ENCODE data around the gene CHRNA4.

The CHRNA4 gene

DNA sequence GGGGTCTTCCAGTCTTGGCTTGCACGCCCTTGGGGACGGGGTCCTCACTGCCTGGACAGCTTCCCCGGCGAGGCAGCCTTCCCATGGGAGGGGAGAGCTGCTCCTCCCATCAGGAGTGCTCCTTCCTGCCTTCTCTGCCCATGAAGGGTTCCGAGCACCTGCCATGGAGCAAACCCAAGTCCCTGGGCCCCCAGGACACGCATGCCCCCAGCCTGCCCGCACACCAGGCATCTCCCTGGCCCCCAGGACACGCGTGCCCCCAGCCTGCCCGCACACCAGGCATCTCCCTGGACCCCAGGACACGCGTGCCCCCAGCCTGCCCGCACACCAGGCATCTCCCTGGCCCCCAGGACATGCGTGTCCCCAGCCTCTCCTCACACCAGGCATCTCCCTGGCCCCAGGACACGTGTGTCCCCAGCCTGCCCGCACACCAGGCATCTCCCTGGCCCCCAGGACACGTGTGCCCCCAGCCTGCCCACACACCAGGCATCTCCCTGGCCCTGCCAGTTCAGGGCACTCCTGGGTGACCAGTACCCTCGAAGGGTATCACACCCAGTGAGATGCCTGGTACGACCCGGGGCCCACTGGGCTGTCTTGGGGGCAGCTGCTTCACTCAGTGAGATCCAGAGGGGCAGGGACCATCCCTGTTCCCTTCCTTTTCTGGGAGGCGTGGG, 46.4 kb downstream of the CHRNA4 start:
- TF ChIP-seq LEF1 (IDR thresholded peaks at IDR 0.05; ENCODE audit: borderline replicate concordance) (no peak), BHLHE40 (IDR thresholded peaks at IDR 0.05; ENCODE audit: borderline replicate concordance) (no peak), NFRKB (IDR thresholded peaks at IDR 0.05) (no peak), ELF4 (IDR thresholded peaks at IDR 0.05) (no peak), FOXK2 (IDR thresholded peaks at IDR 0.05) (no peak), TARDBP (IDR thresholded peaks at IDR 0.05) (no peak), CTBP1 (IDR thresholded peaks at IDR 0.05; ENCODE audit: borderline replicate concordance) (no peak), SUZ12 (IDR thresholded peaks at IDR 0.05) (no peak), SP1 (IDR thresholded peaks at IDR 0.05) (no peak), FOXA1 (IDR thresholded peaks at IDR 0.05) (no peak), L3MBTL2 (conservative IDR thresholded peaks at IDR 0.05) (no peak), FOXM1 (IDR thresholded peaks at IDR 0.05; ENCODE audit: borderline replicate concordance) (no peak)
- TF ChIP-seq, protein P1, sequence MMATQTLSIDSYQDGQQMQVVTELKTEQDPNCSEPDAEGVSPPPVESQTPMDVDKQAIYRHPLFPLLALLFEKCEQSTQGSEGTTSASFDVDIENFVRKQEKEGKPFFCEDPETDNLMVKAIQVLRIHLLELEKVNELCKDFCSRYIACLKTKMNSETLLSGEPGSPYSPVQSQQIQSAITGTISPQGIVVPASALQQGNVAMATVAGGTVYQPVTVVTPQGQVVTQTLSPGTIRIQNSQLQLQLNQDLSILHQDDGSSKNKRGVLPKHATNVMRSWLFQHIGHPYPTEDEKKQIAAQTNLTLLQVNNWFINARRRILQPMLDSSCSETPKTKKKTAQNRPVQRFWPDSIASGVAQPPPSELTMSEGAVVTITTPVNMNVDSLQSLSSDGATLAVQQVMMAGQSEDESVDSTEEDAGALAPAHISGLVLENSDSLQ (IDR thresholded peaks at IDR 0.05): no peak
- ChIA-PET POLR2A (no interaction called here), CTCF (no interaction called here)
- no peak for DNase-seq (ENCODE audit: extremely low spot score)

DNA sequence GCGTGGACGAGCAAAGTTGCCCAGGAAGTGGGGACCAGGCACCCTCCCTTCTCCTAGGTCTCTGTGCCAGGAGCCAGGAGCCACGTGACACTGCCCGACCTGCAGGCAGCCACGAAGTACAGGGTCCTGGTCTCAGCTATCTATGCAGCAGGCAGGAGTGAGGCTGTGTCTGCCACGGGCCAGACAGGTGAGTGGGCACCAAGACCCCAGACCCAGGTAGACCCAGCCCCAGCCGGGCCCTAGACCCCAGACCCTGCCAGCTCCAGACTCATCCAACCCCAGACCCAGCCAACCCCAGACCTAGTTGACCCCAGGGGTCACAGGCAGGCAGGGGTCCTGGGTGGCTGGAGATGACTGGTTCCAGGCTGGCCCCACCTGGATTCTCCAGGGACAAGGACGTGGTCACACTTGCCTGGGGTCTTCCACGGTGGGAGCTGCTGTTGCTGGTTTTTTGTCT, 47.1 kb downstream of the CHRNA4 start:
- no peak for DNase-seq (ENCODE audit: extremely low spot score)
- ChIA-PET POLR2A (no interaction called here), CTCF (interaction anchor here (1.0 kb wide), 1 partner anchor 67 kb away, joined by 3 read pairs; no protein-coding TSS in a partner anchor)
- TF ChIP-seq SP1 (IDR thresholded peaks at IDR 0.05) (no peak), HDGF (IDR thresholded peaks at IDR 0.05; ENCODE audit: borderline replicate concordance) (no peak), ZNF384 (IDR thresholded peaks at IDR 0.05) (no peak), SUZ12 (IDR thresholded peaks at IDR 0.05) (no peak), BHLHE40 (IDR thresholded peaks at IDR 0.05; ENCODE audit: borderline replicate concordance) (no peak), TARDBP (IDR thresholded peaks at IDR 0.05) (no peak), NFRKB (IDR thresholded peaks at IDR 0.05) (no peak), ELF4 (IDR thresholded peaks at IDR 0.05) (no peak), FOXA1 (IDR thresholded peaks at IDR 0.05) (no peak), CTBP1 (IDR thresholded peaks at IDR 0.05; ENCODE audit: borderline replicate concordance) (no peak)
- TF ChIP-seq, protein P1 (IDR thresholded peaks at IDR 0.05): no peak

DNA sequence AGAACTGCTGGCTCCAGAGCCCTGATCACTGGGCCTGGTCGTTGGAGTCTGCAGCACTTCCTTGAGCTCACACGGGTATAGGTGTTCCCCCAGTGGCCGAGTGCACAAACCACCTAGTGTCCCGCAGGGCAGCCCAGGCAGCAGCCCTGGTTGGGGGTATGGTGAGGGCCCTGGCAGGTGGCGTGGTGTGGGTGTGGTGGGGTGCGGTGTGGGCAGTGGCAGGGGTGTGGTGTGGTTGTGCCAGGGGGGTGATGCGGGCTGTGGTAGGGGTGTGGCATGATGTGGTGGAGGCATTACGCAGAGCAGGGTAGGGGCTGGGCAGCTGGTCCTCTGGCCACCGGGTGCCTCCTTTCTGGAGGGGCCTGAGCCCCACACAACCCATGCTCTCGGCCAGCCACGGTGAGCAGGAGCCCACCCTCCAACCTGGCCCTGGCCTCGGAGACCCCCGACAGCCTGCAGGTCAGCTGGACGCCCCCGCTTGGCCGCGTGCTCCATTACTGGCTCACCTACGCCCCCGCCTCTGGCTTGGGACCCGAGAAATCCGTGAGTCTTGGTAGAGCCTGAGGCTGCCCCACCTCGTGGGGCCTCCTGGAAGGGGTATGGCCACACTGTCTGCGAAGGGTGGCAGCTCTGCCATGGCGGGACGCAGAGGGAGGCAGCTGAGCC, 47.7 kb downstream of the CHRNA4 start:
- CTCF ChIA-PET: interaction anchor here (1.0 kb wide), 1 partner anchor 68 kb away, joined by 3 read pairs; no protein-coding TSS in a partner anchor
- no peak for DNase-seq (ENCODE audit: extremely low spot score)

DNA sequence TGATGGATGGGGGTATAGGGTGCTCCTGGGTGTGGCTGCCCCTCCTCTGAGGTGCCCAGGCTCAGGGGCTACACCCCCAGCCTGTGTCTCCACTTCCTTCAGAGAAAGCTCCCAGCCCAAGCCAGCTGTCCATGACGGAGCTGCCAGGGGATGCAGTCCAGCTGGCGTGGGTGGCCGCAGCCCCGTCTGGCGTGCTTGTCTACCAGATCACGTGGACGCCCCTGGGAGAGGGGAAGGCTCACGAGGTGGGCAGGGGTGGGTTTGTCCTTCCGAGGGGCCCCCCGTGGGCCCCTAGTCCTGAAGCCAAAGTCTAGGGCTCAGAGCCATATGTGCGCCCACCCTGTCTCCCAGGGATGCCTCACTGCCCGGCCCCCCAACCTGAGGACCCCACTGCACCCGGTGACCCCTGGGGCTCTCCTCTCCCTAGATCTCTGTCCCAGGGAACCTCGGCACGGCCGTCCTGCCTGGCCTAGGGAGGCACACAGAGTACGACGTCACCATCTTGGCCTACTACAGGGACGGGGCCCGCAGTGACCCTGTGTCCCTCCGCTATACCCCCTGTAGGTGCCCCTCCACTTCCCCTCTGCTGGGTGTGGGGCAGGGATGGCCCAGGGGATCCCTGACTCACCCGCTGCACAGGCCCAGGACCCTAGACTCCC, 48.3 kb downstream of the CHRNA4 start:
- ChIA-PET POLR2A (no interaction called here), CTCF (interaction anchor here (1.0 kb wide), 1 partner anchor 68 kb away, joined by 3 read pairs; no protein-coding TSS in a partner anchor)
- TF ChIP-seq ZNF384 (IDR thresholded peaks at IDR 0.05) (no peak), TARDBP (IDR thresholded peaks at IDR 0.05) (no peak), CTBP1 (IDR thresholded peaks at IDR 0.05; ENCODE audit: borderline replicate concordance) (no peak), FOXK2 (IDR thresholded peaks at IDR 0.05) (no peak), SUZ12 (IDR thresholded peaks at IDR 0.05) (no peak), ARNT (IDR thresholded peaks at IDR 0.05) (no peak), FOXM1 (IDR thresholded peaks at IDR 0.05; ENCODE audit: borderline replicate concordance) (no peak), ELF4 (IDR thresholded peaks at IDR 0.05) (no peak), L3MBTL2 (conservative IDR thresholded peaks at IDR 0.05) (no peak), HDGF (IDR thresholded peaks at IDR 0.05; ENCODE audit: borderline replicate concordance) (no peak), LEF1 (IDR thresholded peaks at IDR 0.05; ENCODE audit: borderline replicate concordance) (no peak), SP1 (IDR thresholded peaks at IDR 0.05) (no peak), NFRKB (IDR thresholded peaks at IDR 0.05) (no peak), FOXA1 (IDR thresholded peaks at IDR 0.05) (no peak), BHLHE40 (IDR thresholded peaks at IDR 0.05; ENCODE audit: borderline replicate concordance) (no peak)
- TF ChIP-seq, protein P1 (IDR thresholded peaks at IDR 0.05): no peak
- DNase-seq (ENCODE audit: extremely low spot score): no peak

More for the DNA sequence above, 47.7 kb downstream of the CHRNA4 start:
- TF ChIP-seq, protein P1 (IDR thresholded peaks at IDR 0.05): no peak
- TF ChIP-seq NFRKB (IDR thresholded peaks at IDR 0.05): no peak
- TF ChIP-seq L3MBTL2 (conservative IDR thresholded peaks at IDR 0.05): no peak
- no peak for TF ChIP-seq HDGF (IDR thresholded peaks at IDR 0.05; ENCODE audit: borderline replicate concordance)
- TF ChIP-seq SP1 (IDR thresholded peaks at IDR 0.05): no peak
- TF ChIP-seq FOXK2 (IDR thresholded peaks at IDR 0.05): no peak
- TF ChIP-seq ZNF384 (IDR thresholded peaks at IDR 0.05): no peak
- no peak for TF ChIP-seq FOXA1 (IDR thresholded peaks at IDR 0.05)
- no peak for TF ChIP-seq LEF1 (IDR thresholded peaks at IDR 0.05; ENCODE audit: borderline replicate concordance)
- TF ChIP-seq BHLHE40 (IDR thresholded peaks at IDR 0.05; ENCODE audit: borderline replicate concordance): no peak
- TF ChIP-seq ELF4 (IDR thresholded peaks at IDR 0.05): no peak
- no peak for TF ChIP-seq FOXM1 (IDR thresholded peaks at IDR 0.05; ENCODE audit: borderline replicate concordance)
- TF ChIP-seq CTBP1 (IDR thresholded peaks at IDR 0.05; ENCODE audit: borderline replicate concordance): no peak
- TF ChIP-seq ARNT (IDR thresholded peaks at IDR 0.05): no peak
- TF ChIP-seq SUZ12 (IDR thresholded peaks at IDR 0.05): no peak
- no peak for TF ChIP-seq TARDBP (IDR thresholded peaks at IDR 0.05)
- POLR2A ChIA-PET: no interaction called here
